Stimulated activated CD8-positive, alpha-beta memory T cell treated with anti-CD3 and anti-CD28 coated beads, Interleukin-7, amount 100 ng/mL, for 48 hours (primary cell): Measurements from ENCODE around the gene GOLGA6B.
"Not testable (repeated sequence)": the region's sequence is repeated elsewhere in the genome, so short reads cannot be mapped to it uniquely, and the experiment has no call there.

Source experiments
- DNase-seq, 2 donors: peaks; one replicate each; pipeline ENCODE4 v3.0.0-alpha.2; 2020; ENCODE audit warnings: low read depth in 1 of 2; ENCODE audit errors: extremely low read depth in 1 of 2

The GOLGA6B gene

GRCh38 chr15:72654397-72654796 is at the start of gene GOLGA6B:
Gene GOLGA6B (plus strand): TSS chr15:72654697. CDS start chr15:72654738, 41 bp downstream.
- not testable (repeated sequence) for DNase-seq

GRCh38 chr15:72604794-72605193 is 49.7 kb upstream of the GOLGA6B start:
- no peak for DNase-seq

- not testable (repeated sequence) for DNase-seq
Measured at GRCh38 chr15:72608084-72608483, 46.4 kb upstream of the GOLGA6B start.

- DNase-seq, result no peak
Measured at GRCh38 chr15:72609862-72610261, 44.6 kb upstream of the GOLGA6B start.

GRCh38 chr15:72612324-72612723 is 42.2 kb upstream of the GOLGA6B start:
- not testable (repeated sequence) for DNase-seq

GRCh38 chr15:72614810-72615532 is 39.5 kb upstream of the GOLGA6B start:
- DNase-seq, result no peak

- DNase-seq, result peak in 1 of 2 donors; percentile 7
Measured at GRCh38 chr15:72615533-72616233, 38.8 kb upstream of the GOLGA6B start.

GRCh38 chr15:72616491-72617210 is 37.8 kb upstream of the GOLGA6B start:
- DNase-seq, result no peak

GRCh38 chr15:72623854-72624253 is 30.6 kb upstream of the GOLGA6B start:
- not testable (repeated sequence) for DNase-seq

GRCh38 chr15:72626153-72626552 is 28.3 kb upstream of the GOLGA6B start:
- DNase-seq, result not testable (repeated sequence)

- DNase-seq, result not testable (repeated sequence)
Measured at GRCh38 chr15:72628249-72629067, 26.0 kb upstream of the GOLGA6B start.

GRCh38 chr15:72629068-72629570 is 25.4 kb upstream of the GOLGA6B start:
- not testable (repeated sequence) for DNase-seq

GRCh38 chr15:72636519-72637282 is 17.8 kb upstream of the GOLGA6B start:
- DNase-seq, result peak; percentile 17 to 43

- DNase-seq, result not testable (repeated sequence)
Measured at GRCh38 chr15:72639759-72640483, 14.6 kb upstream of the GOLGA6B start.

GRCh38 chr15:72642271-72642670 is 12.2 kb upstream of the GOLGA6B start:
- not testable (repeated sequence) for DNase-seq

- DNase-seq, result not testable (repeated sequence)
Measured at GRCh38 chr15:72648631-72649253, 5.8 kb upstream of the GOLGA6B start.

GRCh38 chr15:72656014-72656413 is 1.5 kb downstream of the GOLGA6B start:
- DNase-seq, result not testable (repeated sequence)

- not testable (repeated sequence) for DNase-seq
Measured at GRCh38 chr15:72661081-72661480, 6.6 kb downstream of the GOLGA6B start.
